NCI-H1694 (cell line): ENCODE data around the gene METTL9.
"Not testable (repeated sequence)": the region's sequence is repeated elsewhere in the genome, so short reads cannot be mapped to it uniquely, and the experiment has no call there.

Source experiments
- DNase-seq: peaks from one replicate; lab custom pipeline; 2025; lab: John Stamatoyannopoulos, UW

METTL9 gene

GRCh38 chr16:21611198-21611555 lies 11.8 kb downstream of the METTL9 start:
- DNase-seq = no peak

GRCh38 chr16:21611556-21612384 lies 12.4 kb downstream of the METTL9 start:
- DNase-seq = no peak

- DNase-seq = no peak
Observed at GRCh38 chr16:21613361-21613760, 14.0 kb downstream of the METTL9 start.

GRCh38 chr16:21613781-21614180 lies 14.4 kb downstream of the METTL9 start:
- no peak for DNase-seq

GRCh38 chr16:21614896-21615295 lies 15.5 kb downstream of the METTL9 start:
- no peak for DNase-seq

GRCh38 chr16:21617607-21618006 lies 18.2 kb downstream of the METTL9 start:
- no peak for DNase-seq

GRCh38 chr16:21618281-21618680 lies 18.9 kb downstream of the METTL9 start:
- no peak for DNase-seq

- DNase-seq = no peak
Observed at GRCh38 chr16:21619765-21620425, 20.5 kb downstream of the METTL9 start.

GRCh38 chr16:21620592-21620991 lies 21.2 kb downstream of the METTL9 start:
- no peak for DNase-seq

GRCh38 chr16:21622545-21622944 lies 23.2 kb downstream of the METTL9 start:
- no peak for DNase-seq

- no peak for DNase-seq
Observed at GRCh38 chr16:21625026-21625425, 25.6 kb downstream of the METTL9 start.

- DNase-seq = no peak
Observed at GRCh38 chr16:21626659-21627277, 27.4 kb downstream of the METTL9 start.

- DNase-seq = no peak
Observed at GRCh38 chr16:21628121-21628726, 28.8 kb downstream of the METTL9 start.

GRCh38 chr16:21628772-21629171 lies 29.4 kb downstream of the METTL9 start:
- no peak for DNase-seq

- DNase-seq = not testable (repeated sequence)
Observed at GRCh38 chr16:21629616-21630539, 30.5 kb downstream of the METTL9 start.

- DNase-seq = not testable (repeated sequence)
Observed at GRCh38 chr16:21630866-21631265, 31.5 kb downstream of the METTL9 start.

GRCh38 chr16:21631376-21631775 lies 32.0 kb downstream of the METTL9 start:
- not testable (repeated sequence) for DNase-seq

GRCh38 chr16:21631951-21632575 lies 32.7 kb downstream of the METTL9 start:
- DNase-seq = not testable (repeated sequence)

- DNase-seq = no peak
Observed at GRCh38 chr16:21634216-21634615, 34.8 kb downstream of the METTL9 start.

- not testable (repeated sequence) for DNase-seq
Observed at GRCh38 chr16:21635694-21636093, 36.3 kb downstream of the METTL9 start.
